HepG2 (cell line): ENCODE data around the gene MRFAP1. TPM values are rescaled to one million over a fixed set of nuclear protein-coding genes. Genes with fewer than 3 reads are reported as not detected.

ENCODE experiments used
- ATAC-seq: fragments of 200-7000 bp; cut with Tn5 transposase; 3 replicates; pipeline ENCODE4 v1.9.1; 2020; ENCODE audit warnings: mild to moderate bottlenecking, moderate library complexity
- BruUV-seq: library from RNA; stranded (reverse); fragments of 400-500 nt; replicated peaks from 2 replicates; lab custom pipeline; 2021; lab: Mats Ljungman, UMichigan
- CTCF ChIA-PET: fragments of 300-600 bp; formaldehyde crosslinking; extraction: SDS; loops from one replicate; lab custom pipeline; 2021; ENCODE audit warnings: low total read pairs, inconsistent platforms, low intra/inter-chr PET ratio; lab: Yijun Ruan, JAX
- POLR2A ChIA-PET: fragments of 350-600 bp; sonication (Branson Sonifier 250); formaldehyde crosslinking; loops from one replicate; lab custom pipeline; 2020; ENCODE audit warnings: antibody characterized with exemption, inconsistent platforms; lab: Yijun Ruan, JAX
- DNase-seq: peaks from one replicate; pipeline ENCODE4 v3.0.0-alpha.2; 2015; ENCODE audit warnings: low spot score
- FAIRE-seq: peaks from 3 replicates; lab custom pipeline; 2011; peaks lifted over from hg19 to GRCh38; lab: Jason Lieb, UNC
- H2AFZ ChIP-seq: one replicate; pipeline ENCODE4 v1.6.1; 2011; ENCODE audit warnings: low read length, inconsistent platforms
- H3K27ac ChIP-seq: fragments of 300-600 bp; 3 replicates; pipeline ENCODE4 v1.8.0; 2011; ENCODE audit warnings: mixed run types, mild to moderate bottlenecking, mixed read lengths, low read length, inconsistent platforms; ENCODE audit not compliant: insufficient read depth; ENCODE audit errors: extremely low read length
- H3K27me3 ChIP-seq, 2 experiments: fragments of 200-600 bp in 1 of 2; 2 replicates in 1 of 2; 3 replicates in 1 of 2; pipeline versions ENCODE4 v1.6.0 to v1.8.0; 2011; ENCODE audit warnings: low read length in 2 of 2, mild to moderate bottlenecking in 2 of 2, moderate library complexity in 2 of 2, inconsistent platforms in 1 of 2; ENCODE audit not compliant: insufficient read depth in 2 of 2, control insufficient read depth in 1 of 2
- H3K36me3 ChIP-seq, 2 experiments: fragments of 200-600 bp in 1 of 2; replicated peaks in 1 of 2; 2 replicates in 1 of 2; 3 replicates in 1 of 2; pipeline versions ENCODE4 v1.5.1 to v1.8.0; 2011; ENCODE audit warnings: low read length in 2 of 2, inconsistent platforms in 1 of 2; ENCODE audit not compliant: insufficient read depth in 2 of 2, control insufficient read depth in 1 of 2
- H3K4me1 ChIP-seq: 2 replicates; pipeline ENCODE4 v1.5.1; 2012; ENCODE audit warnings: low read length, inconsistent platforms; ENCODE audit not compliant: insufficient read depth
- H3K4me2 ChIP-seq: 2 replicates; pipeline ENCODE4 v1.6.0; 2011; ENCODE audit warnings: low read depth, low read length, inconsistent platforms
- H3K4me3 ChIP-seq, 3 experiments: fragments of 200-600 bp in 1 of 3; sonication (generic), shearing (Covaris generic) in 1 of 3; replicated peaks in 1 of 3; 2 replicates each; pipeline ENCODE4 v1.5.1; 2011 to 2016; ENCODE audit warnings: low read length in 3 of 3, inconsistent platforms in 2 of 3, low read depth in 2 of 3, mild to moderate bottlenecking in 2 of 3, control low read depth in 1 of 3, mixed read lengths in 1 of 3; ENCODE audit not compliant: insufficient read depth in 1 of 3
- H3K79me2 ChIP-seq: one replicate; pipeline ENCODE4 v1.6.1; 2011; ENCODE audit warnings: low read length, inconsistent platforms; ENCODE audit not compliant: insufficient read depth
- H3K9ac ChIP-seq: 2 replicates; pipeline ENCODE4 v1.6.0; 2011; ENCODE audit warnings: mild to moderate bottlenecking, low read depth, low read length, inconsistent platforms; ENCODE audit not compliant: insufficient read depth
- H3K9me3 ChIP-seq: 2 replicates; pipeline ENCODE4 v1.5.1; 2012; ENCODE audit warnings: mild to moderate bottlenecking, low read length
- H4K20me1 ChIP-seq: 2 replicates; pipeline ENCODE4 v1.6.0; 2011; ENCODE audit warnings: inconsistent platforms, mild to moderate bottlenecking, low read length, moderate library complexity; ENCODE audit not compliant: insufficient read depth
- ELF4 ChIP-seq: sonication (generic); formaldehyde crosslinking; IDR thresholded peaks from 2 replicates; pipeline ENCODE4 v1.5.0; 2020; ENCODE audit warnings: missing genetic modification reagents, mild to moderate bottlenecking, moderate library complexity, borderline replicate concordance
- TBP ChIP-seq: sonication (generic); formaldehyde crosslinking; IDR thresholded peaks from 2 replicates; pipeline ENCODE4 v1.5.0; 2020; ENCODE audit warnings: missing genetic modification reagents
- TBX2 ChIP-seq: sonication (generic); formaldehyde crosslinking; IDR thresholded peaks from 2 replicates; pipeline ENCODE4 v1.5.0; 2020; ENCODE audit warnings: missing genetic modification reagents, mild to moderate bottlenecking, borderline replicate concordance
- ZMYM4 ChIP-seq: sonication (generic); formaldehyde crosslinking; IDR thresholded peaks from 2 replicates; pipeline ENCODE4 v1.8.1; 2023; ENCODE audit warnings: mild to moderate bottlenecking, missing genetic modification reagents
- ZNF205 ChIP-seq: IDR thresholded peaks from 2 replicates; pipeline ENCODE4 v1.6.1; 2018; ENCODE audit warnings: missing biosample characterization, missing genetic modification reagents
- ZNF619 ChIP-seq: sonication (generic); formaldehyde crosslinking; IDR thresholded peaks from 2 replicates; pipeline ENCODE4 v1.4.0; 2020; ENCODE audit warnings: mild to moderate bottlenecking, missing genetic modification reagents
- ZNF83 ChIP-seq: sonication (generic); formaldehyde crosslinking; IDR thresholded peaks from 2 replicates; pipeline ENCODE4 v1.4.0; 2020; ENCODE audit warnings: missing genetic modification reagents, mild to moderate bottlenecking, borderline replicate concordance
- WGBS: methylation state at CpG from one replicate; pipeline ENCODE4 v1.1.6; 2017; ENCODE audit warnings: low lambda C conversion rate; 5-methylcytosine and 5-hydroxymethylcytosine counted together
- in situ Hi-C: cut with HindIII; loops from 2 replicates; pipeline ENCODE4 v1.10.0; 2017; ENCODE audit warnings: low pct_unique_long_range_greater_than_20kb; ENCODE audit not compliant: extremely low pct_ligation_motif_present
- intact Hi-C: fragments of 100-400 bp; cut with micrococcal nuclease; formaldehyde crosslinking; loops from one replicate; pipeline ENCODE4 v1.10.0; 2022; ENCODE audit not compliant: unreplicated experiment
- polyA plus RNA-seq, 8 experiments: library from polyadenylated mRNA; depleted of rRNA in 3 of 8; stranded (reverse) in 7 of 8; unstranded in 1 of 8; fragments of >200 nt; fragmentation: Illumina TruSeq in 4 of 8; extraction: Trizol in 4 of 8; gene quantifications; 2 replicates each; pipeline versions ENCODE4 v1.2.1 to v1.2.3, GENCODE V29; 2011 to 2016; ENCODE audit warnings: low read depth in 4 of 8, missing spikeins in 1 of 8, mixed read lengths in 1 of 8; ENCODE audit not compliant: insufficient read depth in 1 of 8
- total RNA-seq, 5 experiments: library from RNA; depleted of rRNA; stranded (reverse); fragments of >200 nt; fragmentation: Illumina TruSeq; extraction: Trizol; gene quantifications; 2 replicates each; pipeline ENCODE4 v1.2.3, GENCODE V29; 2016; ENCODE audit warnings: low read depth in 1 of 5
- TF ChIP-seq, protein P1 (sequence below): sonication (generic); formaldehyde crosslinking; IDR thresholded peaks from 2 replicates; pipeline ENCODE4 v1.5.1; 2020; ENCODE audit warnings: mild to moderate bottlenecking, missing genetic modification reagents
- TF ChIP-seq, protein P2 (sequence below): sonication (generic); formaldehyde crosslinking; IDR thresholded peaks from 2 replicates; pipeline ENCODE4 v1.4.0; 2020; ENCODE audit warnings: mild to moderate bottlenecking, missing genetic modification reagents

The MRFAP1 gene
- total and polyA plus RNA-seq, 2 of the 13 experiments (the other 11 are each of a cell fraction or from before 2014, with no cell fraction given) = 112 to 158 TPM

DNA sequence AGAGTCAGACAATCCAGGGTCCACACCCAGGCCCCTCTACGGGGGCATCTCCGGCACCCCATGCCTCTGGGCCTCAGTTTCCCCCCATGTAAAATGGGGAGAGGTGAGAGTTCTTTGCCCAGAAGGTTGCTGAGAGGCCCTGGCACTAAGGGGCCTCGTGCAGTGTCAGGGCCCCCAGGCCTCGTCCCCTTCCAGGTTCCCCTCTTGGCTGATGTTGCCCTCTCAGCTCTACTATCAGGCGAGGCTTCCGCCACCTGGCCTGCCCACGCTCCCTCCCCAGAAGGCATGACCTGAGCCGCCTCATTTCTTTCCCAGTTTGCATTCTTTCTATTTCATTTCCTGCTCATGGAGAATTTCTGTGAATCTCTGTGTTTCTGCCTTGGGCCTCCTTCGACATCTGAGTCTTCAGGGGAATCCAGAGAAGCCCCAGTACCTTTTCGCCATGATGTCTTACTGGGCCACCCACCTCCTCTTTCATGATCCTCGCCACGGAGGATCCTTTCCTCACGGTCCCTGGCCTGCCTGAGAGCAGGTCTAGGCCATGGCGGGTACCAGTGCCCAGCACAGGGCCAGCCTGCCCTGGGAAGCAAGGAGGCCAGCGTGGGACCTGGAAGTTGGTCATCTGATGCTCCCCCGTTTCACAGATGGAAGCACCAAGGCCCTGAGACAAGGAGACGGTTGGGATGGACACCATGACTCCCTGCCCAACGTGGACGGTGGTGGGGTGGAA lies 21.9 kb upstream of the MRFAP1 start:
- H4K20me1 ChIP-seq = no peaks in the 10 kb centered on the region
- 88% methylated on average over 19 of the region's 19 CpGs for WGBS
- H3K4me2 ChIP-seq = no peak overlapping the region
- H3K36me3 ChIP-seq = peaks cover 2 to 5% of the 10 kb centered on the region in 2 experiments; a peak in 3 of 5 replicates
- no peak for ATAC-seq
- TF ChIP-seq ZNF619 (CRISPR knock-in tag) (no peak), ZMYM4 (CRISPR knock-in tag) (no peak), TBP (CRISPR knock-in tag) (no peak), ZNF205 (CRISPR knock-in tag) (no peak), ELF4 (CRISPR knock-in tag) (no peak), ZNF83 (CRISPR knock-in tag) (no peak)
- intact Hi-C loops = no loop called here
- H3K79me2 ChIP-seq = no peaks in the 10 kb centered on the region
- CTCF ChIA-PET = no interaction called here
- in situ Hi-C loops = no loop called here
- BruUV-seq = no TSS peak
- FAIRE-seq = no peak
- POLR2A ChIA-PET = no interaction called here
- H3K4me3 ChIP-seq = no peak overlapping the region
- H2AFZ ChIP-seq = no peak overlapping the region
- DNase-seq = no peak
- no peaks in the 10 kb centered on the region for H3K9me3 ChIP-seq
- no peaks in the 10 kb centered on the region; a peak in 1 of 5 replicates for H3K27me3 ChIP-seq
- H3K27ac ChIP-seq = no peak overlapping the region
- H3K4me1 ChIP-seq = no peaks in the 10 kb centered on the region
- H3K9ac ChIP-seq = no peak overlapping the region

DNA sequence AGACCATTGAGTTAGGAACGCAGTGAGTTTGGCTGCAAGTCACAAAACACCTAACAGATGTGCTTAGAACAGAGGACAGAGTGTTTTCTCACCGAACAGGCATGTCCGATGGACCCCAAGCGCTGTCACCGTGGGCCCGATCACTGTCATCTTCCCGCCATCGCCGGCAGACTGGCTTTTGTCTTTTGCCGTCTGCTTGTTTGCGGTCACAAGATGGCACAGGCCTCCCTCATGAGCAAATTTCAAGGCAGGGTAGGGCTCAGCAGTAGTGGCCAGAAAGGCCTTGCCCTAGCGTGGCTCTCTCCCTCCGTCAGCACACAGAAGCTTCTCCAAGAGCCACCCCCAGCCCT lies 21.4 kb upstream of the MRFAP1 start:
- peaks cover 2 to 5% of the 10 kb centered on the region in 2 experiments; a peak in 3 of 5 replicates for H3K36me3 ChIP-seq
- WGBS = 94% methylated on average over 13 of the region's 13 CpGs
- no peak overlapping the region for H3K4me3 ChIP-seq
- FAIRE-seq (no peak), DNase-seq (no peak), ATAC-seq (no peak)
- ChIA-PET POLR2A (no interaction called here), CTCF (no interaction called here)
- H4K20me1 ChIP-seq = no peaks in the 10 kb centered on the region
- intact Hi-C loops = no loop called here
- in situ Hi-C loops = no loop called here
- H3K9me3 ChIP-seq = no peaks in the 10 kb centered on the region
- no peak overlapping the region for H3K9ac ChIP-seq
- H3K4me2 ChIP-seq = no peak overlapping the region
- no peaks in the 10 kb centered on the region for H3K4me1 ChIP-seq
- H3K79me2 ChIP-seq = no peaks in the 10 kb centered on the region
- H3K27ac ChIP-seq = no peak overlapping the region
- H3K27me3 ChIP-seq = no peaks in the 10 kb centered on the region; a peak in 1 of 5 replicates
- BruUV-seq = no TSS peak
- no peak overlapping the region for H2AFZ ChIP-seq
- TF ChIP-seq TBX2 (CRISPR knock-in tag) = no peak
- TF ChIP-seq, protein P1, sequence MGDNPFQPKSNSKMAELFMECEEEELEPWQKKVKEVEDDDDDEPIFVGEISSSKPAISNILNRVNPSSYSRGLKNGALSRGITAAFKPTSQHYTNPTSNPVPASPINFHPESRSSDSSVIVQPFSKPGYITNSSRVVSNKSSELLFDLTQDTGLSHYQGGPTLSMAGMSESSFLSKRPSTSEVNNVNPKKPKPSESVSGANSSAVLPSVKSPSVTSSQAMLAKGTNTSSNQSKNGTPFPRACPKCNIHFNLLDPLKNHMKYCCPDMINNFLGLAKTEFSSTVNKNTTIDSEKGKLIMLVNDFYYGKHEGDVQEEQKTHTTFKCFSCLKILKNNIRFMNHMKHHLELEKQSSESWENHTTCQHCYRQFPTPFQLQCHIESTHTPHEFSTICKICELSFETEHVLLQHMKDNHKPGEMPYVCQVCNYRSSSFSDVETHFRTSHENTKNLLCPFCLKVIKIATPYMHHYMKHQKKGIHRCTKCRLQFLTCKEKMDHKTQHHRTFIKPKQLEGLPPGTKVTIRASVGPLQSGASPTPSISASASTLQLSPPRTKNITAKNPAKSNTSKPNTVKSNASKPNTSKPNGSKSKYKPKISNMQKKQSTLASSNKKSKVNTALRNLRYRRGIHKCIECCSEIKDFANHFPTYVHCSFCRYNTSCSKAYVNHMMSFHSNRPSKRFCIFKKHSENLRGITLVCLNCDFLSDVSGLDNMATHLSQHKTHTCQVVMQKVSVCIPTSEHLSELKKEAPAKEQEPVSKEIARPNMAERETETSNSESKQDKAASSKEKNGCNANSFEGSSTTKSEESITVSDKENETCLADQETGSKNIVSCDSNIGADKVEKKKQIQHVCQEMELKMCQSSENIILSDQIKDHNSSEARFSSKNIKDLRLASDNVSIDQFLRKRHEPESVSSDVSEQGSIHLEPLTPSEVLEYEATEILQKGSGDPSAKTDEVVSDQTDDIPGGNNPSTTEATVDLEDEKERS (CRISPR knock-in tag) = no peak
- TF ChIP-seq, protein P2, sequence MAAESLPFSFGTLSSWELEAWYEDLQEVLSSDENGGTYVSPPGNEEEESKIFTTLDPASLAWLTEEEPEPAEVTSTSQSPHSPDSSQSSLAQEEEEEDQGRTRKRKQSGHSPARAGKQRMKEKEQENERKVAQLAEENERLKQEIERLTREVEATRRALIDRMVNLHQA (CRISPR knock-in tag) = no peak
- TF ChIP-seq, all 625 proteins: peak for 0
